Activated T-helper 2 cell treated with anti-CD3 and anti-CD28 coated beads, Interferon-gamma antibody, Interleukin-2, Interleukin-4, amounts not matched to agents 10 μg/mL and 5 μg/mL and 100 μg/mL, durations not matched to agents 14 hours and 24 hours and 36 hours (primary cell): Measurements from ENCODE around the gene C11orf54. TPM values are rescaled to one million over a fixed set of nuclear protein-coding genes. Genes with fewer than 3 reads are reported as not detected.
"Not testable (repeated sequence)": the region's sequence is repeated elsewhere in the genome, so short reads cannot be mapped to it uniquely, and the experiment has no call there.

ENCODE experiments used
- DNase-seq: peaks from one replicate; pipeline ENCODE4 v3.0.0; 2021; ENCODE audit warnings: low spot score
- H3K27ac Mint-ChIP-seq: one replicate; pipeline ENCODE4 v1.8.0; 2021; ENCODE audit warnings: mixed read lengths
- H3K27me3 Mint-ChIP-seq: one replicate; pipeline ENCODE4 v1.8.0; 2021; ENCODE audit warnings: low read depth, mixed read lengths
- H3K36me3 Mint-ChIP-seq: one replicate; pipeline ENCODE4 v1.8.0; 2021; ENCODE audit warnings: low read depth, mixed read lengths
- H3K4me1 Mint-ChIP-seq: one replicate; pipeline ENCODE4 v1.8.0; 2021; ENCODE audit warnings: low read depth, mixed read lengths
- H3K4me3 Mint-ChIP-seq: one replicate; pipeline ENCODE4 v1.8.0; 2021; ENCODE audit warnings: low read depth, mild to moderate bottlenecking, moderate library complexity, mixed read lengths
- H3K9me3 Mint-ChIP-seq: one replicate; pipeline ENCODE4 v1.8.0; 2021; ENCODE audit warnings: mixed read lengths
- intact Hi-C: fragments of 100-400 bp; cut with micrococcal nuclease; formaldehyde crosslinking; loops from one replicate; pipeline ENCODE4 v1.15.1; 2023
- total RNA-seq: library from RNA; stranded (reverse); gene quantifications from 2 replicates; pipeline ENCODE4 v1.2.3, GENCODE V29; 2022

C11orf54 gene
- total RNA-seq, 1 donor from 2014 or later: 21.2 TPM

GRCh38 chr11:93738647-93739081, 2.8 kb upstream of the C11orf54 start:
- peaks cover 59% of the 10 kb centered on the region for H3K4me1 Mint-ChIP-seq
- H3K9me3 Mint-ChIP-seq: no peaks in the 10 kb centered on the region
- H3K4me3 Mint-ChIP-seq: peak overlapping the region; percentile 99
- H3K27ac Mint-ChIP-seq: peak overlapping the region; percentile 99
- DNase-seq: no peak
- intact Hi-C loops: loop anchor here (1.0 kb wide), 2 partner anchors 10 to 49 kb away; no protein-coding TSS in a partner anchor
- peaks cover 83% of the 10 kb centered on the region for H3K36me3 Mint-ChIP-seq
- no peaks in the 10 kb centered on the region for H3K27me3 Mint-ChIP-seq

GRCh38 chr11:93740031-93740729, 1.3 kb upstream of the C11orf54 start:
- Mint-ChIP-seq H3K4me1 (peaks cover 52% of the 10 kb centered on the region), H3K4me3 (peak overlapping the region; percentile 99), H3K36me3 (peaks cover 71% of the 10 kb centered on the region), H3K27me3 (no peaks in the 10 kb centered on the region), H3K9me3 (no peaks in the 10 kb centered on the region), H3K27ac (peak overlapping the region; percentile 99)
- peak; percentile 27 for DNase-seq
- intact Hi-C loops: loop anchor here (2.0 to 5.0 kb wide), 5 partner anchors 389 to 1327 kb away; partner anchors contain the start of genes ANKRD49, FUT4, MRE11 and PANX1

GRCh38 chr11:93740730-93741093, 760 bp upstream of the C11orf54 start:
- Mint-ChIP-seq H3K9me3 (no peaks in the 10 kb centered on the region), H3K27me3 (no peaks in the 10 kb centered on the region), H3K4me3 (peak overlapping the region; percentile 99), H3K4me1 (peaks cover 50% of the 10 kb centered on the region), H3K27ac (peak overlapping the region; percentile 99), H3K36me3 (peaks cover 67% of the 10 kb centered on the region)
- intact Hi-C loops: loop anchor here (1.0 to 5.0 kb wide), 9 partner anchors 44 to 1327 kb away; partner anchors contain the start of genes ANKRD49, CEP295, FUT4 and MED17
- DNase-seq: peak; percentile 42

GRCh38 chr11:93741882-93742226, 382 bp downstream of the C11orf54 start:
- H3K4me3 Mint-ChIP-seq: peak overlapping the region; percentile 99
- H3K36me3 Mint-ChIP-seq: peaks cover 56% of the 10 kb centered on the region
- H3K9me3 Mint-ChIP-seq: no peaks in the 10 kb centered on the region
- peak overlapping the region; percentile 99 for H3K27ac Mint-ChIP-seq
- H3K4me1 Mint-ChIP-seq: peaks cover 39% of the 10 kb centered on the region
- no peaks in the 10 kb centered on the region for H3K27me3 Mint-ChIP-seq
- DNase-seq: no peak
- intact Hi-C loops: loop anchor here (1.0 to 5.0 kb wide), 9 partner anchors 42 to 1325 kb away; partner anchors contain the start of genes ANKRD49, CEP295, FUT4 and MED17

GRCh38 chr11:93743291-93743690, 1.8 kb downstream of the C11orf54 start:
- no peak for DNase-seq
- no peaks in the 10 kb centered on the region for H3K9me3 Mint-ChIP-seq
- no peaks in the 10 kb centered on the region for H3K27me3 Mint-ChIP-seq
- peak overlapping the region; percentile 52 for H3K27ac Mint-ChIP-seq
- intact Hi-C loops: loop anchor here (5.0 kb wide), 3 partner anchors 404 to 1324 kb away; partner anchors contain the start of genes FUT4 and SRSF8
- peaks cover 24% of the 10 kb centered on the region for H3K4me1 Mint-ChIP-seq
- peaks cover 42% of the 10 kb centered on the region for H3K36me3 Mint-ChIP-seq
- peak overlapping the region; percentile 99 for H3K4me3 Mint-ChIP-seq

GRCh38 chr11:93744669-93745004, 3.2 kb downstream of the C11orf54 start:
- H3K4me1 Mint-ChIP-seq: peaks cover 14% of the 10 kb centered on the region
- no peaks in the 10 kb centered on the region for H3K27me3 Mint-ChIP-seq
- H3K36me3 Mint-ChIP-seq: peaks cover 28% of the 10 kb centered on the region
- no peak overlapping the region for H3K4me3 Mint-ChIP-seq
- no peak for DNase-seq
- no peaks in the 10 kb centered on the region for H3K9me3 Mint-ChIP-seq
- no peak overlapping the region for H3K27ac Mint-ChIP-seq
- intact Hi-C loops: loop anchor here (5.0 kb wide), 3 partner anchors 403 to 1323 kb away; partner anchors contain the start of genes FUT4 and SRSF8

GRCh38 chr11:93745005-93745755, 3.7 kb downstream of the C11orf54 start:
- intact Hi-C loops, DNase-seq, H3K9me3 Mint-ChIP-seq, H3K4me3 Mint-ChIP-seq, H3K27me3 Mint-ChIP-seq, H3K27ac Mint-ChIP-seq: not testable (repeated sequence)
- Mint-ChIP-seq H3K36me3 (peaks cover 23% of the 10 kb centered on the region), H3K4me1 (peaks cover 12% of the 10 kb centered on the region)

GRCh38 chr11:93746101-93746500, 4.6 kb downstream of the C11orf54 start:
- Mint-ChIP-seq H3K4me3 (no peak overlapping the region), H3K4me1 (peaks cover 10% of the 10 kb centered on the region), H3K27me3 (no peaks in the 10 kb centered on the region), H3K9me3 (no peaks in the 10 kb centered on the region), H3K36me3 (peaks cover 13% of the 10 kb centered on the region), H3K27ac (no peak overlapping the region)
- intact Hi-C loops: no loop called here
- DNase-seq: no peak

- peaks cover 10% of the 10 kb centered on the region for H3K36me3 Mint-ChIP-seq
- no peak overlapping the region for H3K4me3 Mint-ChIP-seq
- H3K9me3 Mint-ChIP-seq: no peaks in the 10 kb centered on the region
- intact Hi-C loops: no loop called here
- no peak for DNase-seq
- no peak overlapping the region for H3K27ac Mint-ChIP-seq
- no peaks in the 10 kb centered on the region for H3K27me3 Mint-ChIP-seq
- peaks cover 10% of the 10 kb centered on the region for H3K4me1 Mint-ChIP-seq
Observed at GRCh38 chr11:93747122-93747521, 5.7 kb downstream of the C11orf54 start.

- no peak for DNase-seq
- no peak overlapping the region for H3K27ac Mint-ChIP-seq
- intact Hi-C loops: no loop called here
- H3K4me3 Mint-ChIP-seq: no peak overlapping the region
- H3K9me3 Mint-ChIP-seq: no peaks in the 10 kb centered on the region
- no peaks in the 10 kb centered on the region for H3K4me1 Mint-ChIP-seq
- peaks cover 18% of the 10 kb centered on the region for H3K36me3 Mint-ChIP-seq
- H3K27me3 Mint-ChIP-seq: no peaks in the 10 kb centered on the region
Observed at GRCh38 chr11:93751001-93751400, 9.5 kb downstream of the C11orf54 start.

GRCh38 chr11:93753241-93753640, 11.8 kb downstream of the C11orf54 start:
- Mint-ChIP-seq H3K4me3 (no peak overlapping the region), H3K4me1 (no peaks in the 10 kb centered on the region), H3K9me3 (no peaks in the 10 kb centered on the region), H3K27ac (no peak overlapping the region), H3K36me3 (peaks cover 28% of the 10 kb centered on the region), H3K27me3 (no peaks in the 10 kb centered on the region)
- intact Hi-C loops: no loop called here
- no peak for DNase-seq

GRCh38 chr11:93756748-93757147, 15.3 kb downstream of the C11orf54 start:
- intact Hi-C loops: no loop called here
- Mint-ChIP-seq H3K9me3 (no peaks in the 10 kb centered on the region), H3K4me3 (no peak overlapping the region), H3K36me3 (peaks cover 47% of the 10 kb centered on the region), H3K4me1 (no peaks in the 10 kb centered on the region), H3K27ac (no peak overlapping the region), H3K27me3 (no peaks in the 10 kb centered on the region)
- DNase-seq: no peak

GRCh38 chr11:93757301-93757700, 15.8 kb downstream of the C11orf54 start:
- Mint-ChIP-seq H3K27me3 (no peaks in the 10 kb centered on the region), H3K27ac (no peak overlapping the region), H3K36me3 (peaks cover 42% of the 10 kb centered on the region)

More at GRCh38 chr11:93757301-93757700, 15.8 kb downstream of the C11orf54 start:
- no peaks in the 10 kb centered on the region for H3K9me3 Mint-ChIP-seq
- intact Hi-C loops: no loop called here
- no peak overlapping the region for H3K4me3 Mint-ChIP-seq
- no peaks in the 10 kb centered on the region for H3K4me1 Mint-ChIP-seq
- no peak for DNase-seq
